ENCODE data around the gene DHRS12. TPM values are rescaled to one million over a fixed set of nuclear protein-coding genes. Genes with fewer than 3 reads are reported as not detected.

Gene DHRS12
- total RNA-seq, 2 experiments from 2014 or later, result 5.0 to 6.4 TPM

- H3K4me3 Mint-ChIP-seq, result no peak overlapping the region
- ChIA-PET POLR2A (interaction anchor here (1.5 kb wide), 1 partner anchor 318 kb away, joined by 3 read pairs; the partner anchor contains the start of gene INTS6), CTCF (no interaction called here)
- H3K36me3 Mint-ChIP-seq (ENCODE audit: low read depth), result peaks cover 3% of the 10 kb centered on the region
- no peaks in the 10 kb centered on the region for H3K27me3 Mint-ChIP-seq
- no peaks in the 10 kb centered on the region for H3K4me1 Mint-ChIP-seq
- no peak for DNase-seq
- no peaks in the 10 kb centered on the region for H3K9me3 Mint-ChIP-seq
- no peak overlapping the region for H3K27ac Mint-ChIP-seq
Measured at GRCh38 chr13:51771418-51772104, 32.4 kb downstream of the DHRS12 start.

DNA sequence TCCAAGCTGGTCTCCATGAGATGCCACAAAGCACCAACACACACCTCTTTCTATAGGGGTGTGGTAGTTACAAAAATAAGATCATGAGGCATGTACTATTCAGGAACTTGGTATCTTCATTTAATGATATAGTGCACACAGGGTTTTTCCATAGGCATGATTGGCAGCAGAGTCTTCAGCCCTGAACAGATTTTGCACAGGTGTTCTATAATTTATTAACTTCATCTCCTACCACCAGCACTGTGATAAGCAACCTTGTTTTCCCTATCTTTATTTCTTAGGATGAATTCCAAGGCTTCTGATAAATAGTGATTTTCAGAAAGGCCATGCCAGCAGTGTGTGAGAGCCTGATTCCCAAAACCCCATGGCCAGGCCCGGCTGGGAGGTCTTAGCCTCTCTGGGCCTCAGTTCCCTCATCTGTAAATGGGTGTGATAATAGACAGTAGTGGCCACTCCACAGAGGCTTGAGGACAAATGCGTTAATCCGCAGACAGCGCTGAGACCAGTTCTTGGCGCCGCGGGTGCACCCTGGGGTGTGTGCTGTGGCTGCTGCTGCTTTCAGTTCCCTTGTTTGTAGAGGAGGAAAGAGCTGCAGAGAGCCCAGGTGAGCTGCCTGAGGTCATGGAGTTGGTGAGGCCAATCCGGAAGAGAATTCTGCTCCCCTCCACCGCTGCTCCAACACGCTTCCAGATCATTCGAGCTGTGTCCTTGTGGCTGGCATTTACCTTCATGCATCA, 33.1 kb downstream of the DHRS12 start:
- Mint-ChIP-seq H3K9me3 (no peaks in the 10 kb centered on the region), H3K27me3 (no peaks in the 10 kb centered on the region), H3K36me3 (ENCODE audit: low read depth) (peaks cover 4% of the 10 kb centered on the region), H3K27ac (no peak overlapping the region), H3K4me1 (peaks cover under 1% of the 10 kb centered on the region), H3K4me3 (no peak overlapping the region)
- no peak for DNase-seq
- CTCF ChIA-PET, result interaction anchor here (1.1 kb wide), 1 partner anchor 44 kb away, joined by 3 read pairs; no protein-coding TSS in a partner anchor
- POLR2A ChIA-PET, result interaction anchor here (1.2 to 1.5 kb wide), 2 partner anchors 186 to 318 kb away, joined by 3 read pairs; partner anchors contain the start of gene INTS6

DNA sequence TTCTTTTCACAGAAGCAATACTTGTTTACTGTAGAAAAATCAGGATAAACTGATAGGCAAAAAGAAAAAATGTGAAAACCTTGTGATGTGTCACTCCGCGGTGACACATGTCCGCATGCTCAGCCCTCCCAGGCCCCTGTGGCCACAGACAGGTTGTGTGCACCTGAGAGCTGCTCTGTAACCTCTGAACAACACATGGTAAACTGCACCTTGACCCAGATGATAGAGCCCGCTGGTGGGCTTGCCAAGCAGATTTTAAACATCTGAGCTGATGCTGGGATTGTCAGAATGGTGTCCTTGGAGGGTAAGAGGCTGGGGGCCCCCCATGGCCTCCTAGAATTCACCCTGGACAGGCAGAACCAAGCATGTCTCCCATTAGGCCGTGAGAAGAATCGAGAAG, 33.8 kb downstream of the DHRS12 start:
- ChIA-PET CTCF (interaction anchor here (1.1 kb wide), 1 partner anchor 45 kb away, joined by 3 read pairs; no protein-coding TSS in a partner anchor), POLR2A (interaction anchor here (1.2 kb wide), 1 partner anchor 185 kb away, joined by 3 read pairs; no protein-coding TSS in a partner anchor)
- H3K4me1 Mint-ChIP-seq, result peaks cover 7% of the 10 kb centered on the region
- no peaks in the 10 kb centered on the region for H3K27me3 Mint-ChIP-seq
- no peaks in the 10 kb centered on the region for H3K9me3 Mint-ChIP-seq
- H3K27ac Mint-ChIP-seq, result no peak overlapping the region
- no peak overlapping the region for H3K4me3 Mint-ChIP-seq
- DNase-seq, result no peak
- H3K36me3 Mint-ChIP-seq (ENCODE audit: low read depth), result peaks cover 8% of the 10 kb centered on the region

DNA sequence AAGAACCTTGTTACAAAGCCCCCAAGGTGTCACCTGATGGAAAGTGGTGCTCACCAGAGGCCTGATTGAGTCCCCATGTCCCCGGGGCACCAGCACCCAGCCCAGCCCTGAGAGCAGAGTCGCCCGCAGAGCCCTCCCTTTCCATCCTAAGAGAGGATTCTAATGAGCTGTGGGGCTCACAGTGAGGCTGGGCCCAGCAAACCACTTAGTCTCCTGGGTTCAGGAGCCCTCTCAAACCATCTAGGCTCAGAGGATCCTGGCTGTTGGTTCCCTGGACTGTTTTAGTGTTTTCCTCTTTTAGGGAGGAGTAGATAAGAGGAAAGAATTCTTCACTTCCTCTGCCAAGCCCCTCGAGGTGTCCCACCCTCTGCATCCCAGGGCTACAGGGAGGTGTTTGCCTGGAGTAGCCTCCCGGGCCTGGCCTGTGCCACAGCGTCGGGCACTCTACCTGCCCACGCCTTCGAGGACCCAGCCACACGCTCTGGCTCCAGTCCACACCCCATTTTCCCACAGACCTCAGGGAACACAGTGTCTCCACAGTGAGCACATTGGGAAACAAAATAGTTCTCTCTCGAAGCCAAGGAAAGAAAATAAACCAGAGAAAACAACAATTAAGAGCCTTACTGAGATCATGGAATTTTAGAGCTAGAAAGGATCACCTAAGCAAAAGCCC, 34.4 kb downstream of the DHRS12 start:
- no peak for DNase-seq
- POLR2A ChIA-PET, result interaction anchor here (1.2 kb wide), 1 partner anchor 184 kb away, joined by 3 read pairs; no protein-coding TSS in a partner anchor
- Mint-ChIP-seq H3K27me3 (no peaks in the 10 kb centered on the region), H3K36me3 (ENCODE audit: low read depth) (peaks cover 8% of the 10 kb centered on the region), H3K4me3 (no peak overlapping the region), H3K4me1 (peaks cover 13% of the 10 kb centered on the region), H3K9me3 (no peaks in the 10 kb centered on the region), H3K27ac (no peak overlapping the region)
- CTCF ChIA-PET, result interaction anchor here (1.1 kb wide), 1 partner anchor 45 kb away, joined by 3 read pairs; no protein-coding TSS in a partner anchor

DNA sequence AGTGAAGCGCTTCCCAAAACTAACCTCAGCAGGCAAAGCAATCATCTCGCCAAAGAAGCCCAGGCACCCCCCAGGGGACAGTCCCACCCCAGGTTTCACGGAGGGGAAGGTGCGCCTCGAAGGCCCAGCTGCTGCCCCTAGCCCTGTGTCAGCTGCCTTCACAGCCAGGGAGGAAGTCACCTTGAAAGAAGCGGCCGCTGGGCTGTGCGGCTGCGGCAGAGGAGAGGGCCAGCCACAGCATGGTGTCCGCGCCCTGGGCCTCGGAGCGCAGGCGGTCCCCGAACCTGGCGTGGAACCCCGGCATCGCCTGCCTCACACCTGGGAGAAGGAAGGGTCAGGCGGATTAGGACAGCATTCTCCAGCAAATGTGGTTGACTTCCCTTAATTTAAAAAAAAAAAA, 35.0 kb downstream of the DHRS12 start:
- DNase-seq, result no peak
- peaks cover 17% of the 10 kb centered on the region for H3K4me1 Mint-ChIP-seq
- H3K27ac Mint-ChIP-seq, result no peak overlapping the region
- H3K27me3 Mint-ChIP-seq, result no peaks in the 10 kb centered on the region
- ChIA-PET POLR2A (no interaction called here), CTCF (no interaction called here)
- peaks cover 8% of the 10 kb centered on the region for H3K36me3 Mint-ChIP-seq (ENCODE audit: low read depth)
- no peaks in the 10 kb centered on the region for H3K9me3 Mint-ChIP-seq
- H3K4me3 Mint-ChIP-seq, result no peak overlapping the region

GRCh38 chr13:51768378-51768921, 35.5 kb downstream of the DHRS12 start:
- DNase-seq, result no peak
- Mint-ChIP-seq H3K36me3 (ENCODE audit: low read depth) (peaks cover 8% of the 10 kb centered on the region), H3K9me3 (no peaks in the 10 kb centered on the region), H3K4me3 (no peak overlapping the region), H3K4me1 (peaks cover 19% of the 10 kb centered on the region), H3K27me3 (no peaks in the 10 kb centered on the region), H3K27ac (no peak overlapping the region)
- ChIA-PET POLR2A (no interaction called here), CTCF (no interaction called here)

GRCh38 chr13:51767100-51767499, 36.9 kb downstream of the DHRS12 start:
- DNase-seq, result no peak
- peaks cover 23% of the 10 kb centered on the region for H3K4me1 Mint-ChIP-seq
- no peaks in the 10 kb centered on the region for H3K27me3 Mint-ChIP-seq
- H3K27ac Mint-ChIP-seq, result no peak overlapping the region
- no peaks in the 10 kb centered on the region for H3K9me3 Mint-ChIP-seq
- no peak overlapping the region for H3K4me3 Mint-ChIP-seq
- peaks cover 12% of the 10 kb centered on the region for H3K36me3 Mint-ChIP-seq (ENCODE audit: low read depth)
- CTCF ChIA-PET, result no interaction called here
- POLR2A ChIA-PET, result no interaction called here

- H3K4me1 Mint-ChIP-seq, result peaks cover 23% of the 10 kb centered on the region
- H3K36me3 Mint-ChIP-seq (ENCODE audit: low read depth), result peaks cover 16% of the 10 kb centered on the region
- no peak for DNase-seq
- H3K27me3 Mint-ChIP-seq, result no peaks in the 10 kb centered on the region
- ChIA-PET CTCF (interaction anchor here (0.9 to 1.2 kb wide), 3 partner anchors 179 to 315 kb away, joined by 3 to 6 read pairs (median 4); no protein-coding TSS in a partner anchor), POLR2A (interaction anchor here (0.7 to 3.0 kb wide), 5 partner anchors 24 to 313 kb away, joined by 3 to 22 read pairs (median 7); partner anchors contain the start of gene INTS6)
- H3K9me3 Mint-ChIP-seq, result no peaks in the 10 kb centered on the region
- peak overlapping the region; percentile 62 for H3K4me3 Mint-ChIP-seq
- peak overlapping the region; percentile 80 for H3K27ac Mint-ChIP-seq
Measured at GRCh38 chr13:51765142-51765515, 38.8 kb downstream of the DHRS12 start.

DNA sequence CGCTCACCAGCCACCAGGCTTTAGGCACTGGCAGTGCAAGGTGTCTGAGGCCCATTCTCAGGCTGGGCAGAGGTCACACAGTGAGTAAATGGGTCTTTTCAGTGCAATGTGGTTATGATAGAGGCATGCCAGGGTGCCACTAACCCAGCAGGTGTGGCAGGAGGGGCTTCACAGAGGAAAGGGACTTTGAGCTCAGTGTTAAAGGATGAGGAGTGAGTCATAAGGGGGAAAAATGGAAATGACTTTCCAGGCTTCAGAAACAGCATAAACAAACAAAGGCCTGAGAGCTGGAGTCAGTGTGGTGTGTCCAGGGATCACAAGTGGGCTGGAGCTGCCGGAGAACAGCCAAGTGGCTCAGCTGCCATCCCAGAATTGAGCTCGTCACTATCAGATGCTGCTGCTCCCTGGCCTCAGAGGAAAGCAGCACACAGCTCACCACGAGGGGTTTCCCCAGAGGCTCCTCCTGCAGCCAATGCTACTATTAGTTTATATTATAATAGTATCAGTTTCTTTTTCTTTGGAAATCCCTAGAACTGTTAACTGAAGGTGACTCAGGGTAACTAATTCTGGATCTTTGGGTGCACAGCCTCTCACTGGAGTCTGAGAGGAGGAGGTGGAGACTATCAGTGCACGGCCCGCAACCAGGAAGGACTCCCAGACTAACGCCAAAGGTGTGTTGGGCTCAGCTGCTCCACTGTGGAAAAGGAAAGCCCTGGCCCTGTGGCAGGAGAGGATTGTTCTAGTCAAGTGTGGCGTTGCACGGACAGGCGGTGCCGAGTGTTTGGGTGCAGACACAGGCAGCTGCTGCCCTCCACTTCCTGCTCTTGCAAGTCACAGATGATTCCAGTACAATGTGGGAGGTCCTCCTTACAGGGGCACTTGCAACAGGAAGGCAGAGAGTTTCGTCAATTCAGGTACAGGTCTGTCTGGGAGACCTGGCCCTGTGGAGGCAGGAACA, 39.5 kb downstream of the DHRS12 start:
- CTCF ChIA-PET, result interaction anchor here (0.8 to 1.5 kb wide), 9 partner anchors 20 to 330 kb away, joined by 3 to 6 read pairs (median 3); no protein-coding TSS in a partner anchor
- peak overlapping the region; percentile 80 for H3K27ac Mint-ChIP-seq
- POLR2A ChIA-PET, result interaction anchor here (0.7 to 3.0 kb wide), 11 partner anchors 23 to 312 kb away, joined by 3 to 22 read pairs (median 3); partner anchors contain the start of gene INTS6

GRCh38 chr13:51763486-51763885, 40.5 kb downstream of the DHRS12 start:
- Mint-ChIP-seq H3K9me3 (no peaks in the 10 kb centered on the region), H3K36me3 (ENCODE audit: low read depth) (peaks cover 16% of the 10 kb centered on the region), H3K27me3 (no peaks in the 10 kb centered on the region), H3K4me3 (no peak overlapping the region), H3K27ac (no peak overlapping the region), H3K4me1 (peaks cover 23% of the 10 kb centered on the region)
- ChIA-PET POLR2A (interaction anchor here (1.2 to 3.0 kb wide), 4 partner anchors 39 to 311 kb away, joined by 6 to 22 read pairs (median 8); partner anchors contain the start of gene INTS6), CTCF (interaction anchor here (1.0 to 1.5 kb wide), 4 partner anchors 19 to 320 kb away, joined by 3 read pairs; partner anchors contain the start of gene INTS6)
- no peak for DNase-seq

More for the DNA sequence above, 39.5 kb downstream of the DHRS12 start:
- Mint-ChIP-seq H3K36me3 (ENCODE audit: low read depth) (peaks cover 16% of the 10 kb centered on the region), H3K4me3 (peak overlapping the region; percentile 62), H3K4me1 (peaks cover 23% of the 10 kb centered on the region), H3K9me3 (no peaks in the 10 kb centered on the region), H3K27me3 (no peaks in the 10 kb centered on the region)
- peak; percentile 55 for DNase-seq

- H3K4me3 Mint-ChIP-seq, result no peak overlapping the region
- peaks cover 15% of the 10 kb centered on the region for H3K36me3 Mint-ChIP-seq (ENCODE audit: low read depth)
- ChIA-PET CTCF (interaction anchor here (0.7 to 1.5 kb wide), 2 partner anchors 36 to 309 kb away, joined by 3 read pairs; partner anchors contain the start of gene INTS6), POLR2A (no interaction called here)
- no peak for DNase-seq
- H3K4me1 Mint-ChIP-seq, result peaks cover 23% of the 10 kb centered on the region
- H3K27me3 Mint-ChIP-seq, result no peaks in the 10 kb centered on the region
- no peak overlapping the region for H3K27ac Mint-ChIP-seq
- H3K9me3 Mint-ChIP-seq, result no peaks in the 10 kb centered on the region
Measured at GRCh38 chr13:51761643-51762350, 42.2 kb downstream of the DHRS12 start.

Measured in activated CD4-positive, alpha-beta memory T cell treated with anti-CD3 and anti-CD28 coated beads, Interleukin-2, amount 10 ng/mL, durations not matched to agents 7 days and 5 days (primary cell).